RWPE1 (cell line): ENCODE results near the gene RPAP2.
"Not testable (repeated sequence)": the region's sequence is repeated elsewhere in the genome, so short reads cannot be mapped to it uniquely, and the experiment has no call there.

Source experiments
- CTCF ChIA-PET: fragments of 350-600 bp; sonication (Branson Sonifier 250); formaldehyde crosslinking; extraction: SDS; loops from one replicate; lab custom pipeline; 2021; lab: Yijun Ruan, JAX
- POLR2A ChIA-PET: fragments of 400-600 bp; formaldehyde crosslinking; extraction: SDS; loops from one replicate; lab custom pipeline; 2020; ENCODE audit warnings: antibody characterized with exemption; ENCODE audit not compliant: low non-redundant PET; lab: Yijun Ruan, JAX
- DNase-seq: peaks from one replicate; pipeline ENCODE4 v3.0.0; 2012; ENCODE audit warnings: low spot score
- H3K27ac ChIP-seq: fragments of 450-650 bp; 2 replicates; pipeline ENCODE4 v1.5.1; 2017
- CTCF ChIP-seq: fragments of 450-650 bp; conservative IDR thresholded peaks from 2 replicates; pipeline ENCODE4 v1.5.1; 2017; ENCODE audit warnings: low read depth, mild to moderate bottlenecking

The RPAP2 gene

GRCh38 chr1:92411511-92411910, 112.7 kb downstream of the RPAP2 start:
- ChIA-PET CTCF (no interaction called here), POLR2A (no interaction called here)
- peak; percentile 13 for DNase-seq

GRCh38 chr1:92419642-92420041, 120.8 kb downstream of the RPAP2 start:
- POLR2A ChIA-PET, result no interaction called here
- CTCF ChIA-PET, result no interaction called here
- no peak for DNase-seq
- no peak for TF ChIP-seq CTCF
- H3K27ac ChIP-seq, result no peak overlapping the region

More at GRCh38 chr1:92411511-92411910, 112.7 kb downstream of the RPAP2 start:
- no peak for TF ChIP-seq CTCF
- H3K27ac ChIP-seq, result no peak overlapping the region

- H3K27ac ChIP-seq, result no peak overlapping the region
- ChIA-PET POLR2A (no interaction called here), CTCF (no interaction called here)
- DNase-seq, result no peak
- TF ChIP-seq CTCF, result no peak
Observed at GRCh38 chr1:92424381-92424780, 125.5 kb downstream of the RPAP2 start.

- POLR2A ChIA-PET, result no interaction called here
- H3K27ac ChIP-seq, result no peak overlapping the region
- TF ChIP-seq CTCF, result no peak
- CTCF ChIA-PET, result interaction anchor here (0.6 kb wide), 1 partner anchor 71 kb away, joined by 3 read pairs; no protein-coding TSS in a partner anchor
- no peak for DNase-seq
Observed at GRCh38 chr1:92425617-92426016, 126.8 kb downstream of the RPAP2 start.

- no peak for TF ChIP-seq CTCF
- ChIA-PET CTCF (interaction anchor here (0.6 kb wide), 1 partner anchor 370 kb away, joined by 5 read pairs; no protein-coding TSS in a partner anchor), POLR2A (no interaction called here)
- H3K27ac ChIP-seq, result no peak overlapping the region
- DNase-seq, result no peak
Observed at GRCh38 chr1:92430030-92430429, 131.2 kb downstream of the RPAP2 start.

- POLR2A ChIA-PET, H3K27ac ChIP-seq, DNase-seq, CTCF ChIA-PET: not testable (repeated sequence)
Observed at GRCh38 chr1:92434572-92434971, 135.7 kb downstream of the RPAP2 start.

- ChIA-PET CTCF (interaction anchor here (0.6 kb wide), 1 partner anchor 452 kb away, joined by 3 read pairs; no protein-coding TSS in a partner anchor), POLR2A (no interaction called here)
- no peak overlapping the region for H3K27ac ChIP-seq
- TF ChIP-seq CTCF, result no peak
- no peak for DNase-seq
Observed at GRCh38 chr1:92439291-92439690, 140.4 kb downstream of the RPAP2 start.
